ENCODE measurements around the gene SMIM11. TPM values are rescaled to one million over a fixed set of nuclear protein-coding genes. Genes with fewer than 3 reads are reported as not detected.
"Not testable (repeated sequence)": the region's sequence is repeated elsewhere in the genome, so short reads cannot be mapped to it uniquely, and the experiment has no call there.

SMIM11 gene
- total RNA-seq, 1 donor from 2014 or later = 26.5 TPM

DNA sequence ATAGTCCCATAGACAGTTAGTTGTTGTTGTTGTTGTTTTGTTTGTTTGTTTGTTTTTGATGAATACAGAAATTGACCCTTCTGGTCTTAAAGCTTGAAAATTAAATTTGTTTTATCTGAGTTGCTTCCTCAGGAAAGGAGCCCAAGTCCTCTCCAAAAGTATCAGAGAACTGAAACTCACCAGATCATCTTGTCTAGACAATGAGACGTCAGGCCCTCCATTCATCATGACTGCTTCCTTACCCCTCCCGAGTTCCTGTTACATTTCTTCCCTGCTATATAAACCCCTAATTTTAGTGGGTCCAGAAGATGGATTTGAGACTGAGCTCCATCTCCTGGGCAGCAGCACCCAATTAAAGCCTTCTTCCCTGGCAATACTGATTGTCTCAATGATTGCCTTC, 31.4 kb downstream of the SMIM11 start:
- not testable (repeated sequence) for DNase-seq (ENCODE audit: low spot score in 2 of 2); FAIRE-seq

DNA sequence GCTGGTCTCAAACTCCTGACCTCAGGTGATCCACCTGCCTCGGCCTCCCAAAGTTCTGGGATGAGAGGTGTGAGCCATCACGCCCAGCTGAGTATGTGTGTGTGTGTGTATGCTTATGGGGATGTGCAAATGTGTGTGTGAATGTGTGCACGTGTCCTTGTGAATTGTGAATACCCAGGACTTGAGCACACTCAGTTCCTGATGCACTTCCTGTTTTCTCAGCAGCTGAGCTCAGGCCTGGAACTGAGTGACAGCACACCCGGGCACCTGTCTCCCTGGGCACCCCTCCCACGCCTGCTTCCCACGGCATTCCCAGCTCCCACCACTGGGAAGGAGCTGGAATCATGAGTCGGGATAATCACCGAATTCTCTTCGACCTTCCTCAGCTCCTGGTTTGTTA, 32.0 kb downstream of the SMIM11 start:
- not testable (repeated sequence) for DNase-seq (ENCODE audit: low spot score in 2 of 2); FAIRE-seq

DNA sequence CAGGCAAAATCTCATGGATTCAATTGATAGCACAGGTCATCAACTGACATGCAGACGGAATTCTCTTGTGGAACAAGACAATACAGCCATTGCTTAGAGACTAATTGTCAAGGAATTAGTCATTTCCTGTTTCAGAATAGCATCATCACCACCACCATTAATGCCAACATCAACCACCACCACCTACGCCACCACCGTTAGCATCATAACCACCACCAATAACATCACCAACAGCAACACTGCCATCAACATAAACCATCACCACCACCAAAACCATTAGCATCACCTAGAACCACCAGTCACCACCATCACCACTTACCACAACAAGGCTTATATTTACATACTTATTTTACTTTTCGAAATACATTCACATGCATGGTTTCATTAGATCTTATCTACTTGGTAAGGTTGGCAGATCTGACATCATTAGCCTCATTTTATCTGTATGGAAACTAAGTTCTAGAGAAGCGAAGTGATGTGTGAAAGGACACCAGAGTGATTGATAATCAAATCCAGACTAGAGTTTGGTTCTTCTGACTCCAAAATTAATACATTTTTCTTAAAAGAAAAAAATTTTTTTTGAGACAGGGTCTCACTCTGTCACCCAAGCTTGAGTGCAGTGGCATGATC, 42.3 kb downstream of the SMIM11 start:
- DNase-seq (ENCODE audit: low spot score in 2 of 2); FAIRE-seq: not testable (repeated sequence)

DNA sequence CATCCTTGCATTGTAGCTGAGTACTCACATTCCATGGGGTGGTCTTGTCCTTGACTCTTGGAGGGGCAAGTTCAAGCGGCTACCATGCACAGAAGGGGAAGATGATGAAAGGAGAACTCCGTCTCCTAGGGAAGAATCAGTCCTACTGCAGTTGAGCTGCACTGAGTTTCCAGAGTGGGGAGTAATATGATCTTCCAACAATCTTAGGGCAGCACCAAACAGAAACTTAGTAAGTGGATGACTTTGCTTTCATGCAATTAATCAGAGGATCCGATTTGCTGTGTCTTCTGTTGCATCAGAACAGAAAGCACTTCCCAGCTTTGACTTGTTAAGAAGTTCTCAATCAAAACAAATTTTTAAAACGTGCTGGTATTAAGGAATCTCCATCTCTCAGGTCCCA, 48.5 kb downstream of the SMIM11 start, which contains the start of gene SMIM34:
SMIM34 (minus strand) TSS at position 147 of the 400 bp plus-strand sequence; CDS start at position 35, 112 bp downstream.
- not testable (repeated sequence) for DNase-seq (ENCODE audit: low spot score in 2 of 2); FAIRE-seq

DNA sequence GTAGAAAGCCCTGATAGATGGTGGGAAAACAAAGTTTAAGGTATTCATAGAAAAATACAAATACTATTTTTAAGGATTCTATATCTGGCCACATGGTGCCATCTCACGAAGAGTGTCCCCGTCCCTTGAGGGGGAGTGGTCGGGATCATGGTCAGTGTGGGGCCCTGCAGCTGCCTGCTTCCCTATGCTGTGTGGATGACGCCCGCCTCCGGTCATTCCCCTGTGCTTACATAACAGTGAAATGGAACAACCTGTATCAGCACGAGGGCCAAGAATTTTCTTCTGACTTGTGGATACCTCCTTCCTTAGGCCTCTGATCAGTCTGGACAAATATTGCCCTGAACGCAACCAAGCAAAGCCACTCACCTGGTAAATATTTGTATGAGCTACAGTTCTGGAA, 52.0 kb downstream of the SMIM11 start:
- DNase-seq (ENCODE audit: low spot score in 2 of 2); FAIRE-seq: not testable (repeated sequence)

DNA sequence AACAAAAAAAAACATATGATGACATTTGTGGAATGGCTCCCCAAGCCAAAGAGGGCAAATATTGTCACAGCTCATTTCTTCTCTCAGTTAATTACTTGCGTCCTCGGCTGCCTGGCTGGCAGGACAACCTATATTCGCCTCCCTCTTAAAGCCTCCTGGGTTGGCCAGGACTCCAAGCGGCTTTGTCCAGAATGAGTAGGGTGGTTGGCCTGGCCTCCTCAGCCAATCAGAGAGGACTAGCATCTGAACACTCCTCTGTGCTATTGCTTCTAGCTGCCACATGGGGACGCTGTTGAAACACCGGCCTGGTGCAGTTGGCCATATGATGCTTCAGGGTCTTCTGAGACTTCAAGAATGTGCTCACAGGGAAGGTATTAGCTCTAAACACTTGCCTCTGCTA, 53.1 kb downstream of the SMIM11 start:
- not testable (repeated sequence) for FAIRE-seq; DNase-seq (ENCODE audit: low spot score in 2 of 2)

DNA sequence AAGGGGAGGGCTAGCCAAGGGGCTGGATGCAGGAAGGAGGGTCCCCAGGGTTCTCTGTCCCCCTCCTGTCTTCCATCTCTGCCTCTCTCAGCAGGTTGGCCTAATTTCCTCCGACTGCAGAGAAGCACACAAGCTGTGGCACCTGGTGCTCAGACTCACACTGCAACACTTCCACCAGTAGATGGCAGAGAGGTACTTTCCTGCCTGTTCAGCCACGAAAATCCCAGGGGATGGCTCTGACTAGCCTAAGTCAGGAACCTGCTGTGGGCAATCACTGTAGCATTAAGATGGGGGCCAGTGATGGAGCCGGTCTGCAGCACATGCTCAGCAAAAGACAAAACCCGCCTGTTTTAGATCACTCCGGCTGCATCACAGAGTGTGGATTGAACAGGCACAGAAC, 54.4 kb downstream of the SMIM11 start:
- DNase-seq (ENCODE audit: low spot score in 2 of 2); FAIRE-seq: not testable (repeated sequence)

Other genes starting within 250 kb of the SMIM11 start
- under 0.01 TPM for gene KCNE2, start 11.5 kb upstream of the SMIM11 start, total RNA-seq
- gene SMIM34, start 48.4 kb downstream of the SMIM11 start, total RNA-seq = not detected
- gene KCNE1, start 136.7 kb downstream of the SMIM11 start, total RNA-seq = 0.41 TPM
- gene RCAN1, start 239.6 kb downstream of the SMIM11 start, total RNA-seq = 88.0 TPM